ENCODE data around the gene STRIP2. TPM values are rescaled to one million over a fixed set of nuclear protein-coding genes. Genes with fewer than 3 reads are reported as not detected.
A peak's percentile ranks its signal among the peaks of the same experiment; 100 is the strongest.
"Not testable (repeated sequence)": the region's sequence is repeated elsewhere in the genome, so short reads cannot be mapped to it uniquely, and the experiment has no call there.

Gene STRIP2
- total and polyA plus RNA-seq, 5 donors from 2014 or later = 0.13 to 1.7 (median 0.67) TPM; not detected in 1

GRCh38 chr7:129401967-129402860 is 32.0 kb upstream of the STRIP2 start:
- Mint-ChIP-seq H3K27ac (peak overlapping the region in 2 of 3 donors; percentile 16 to 81), H3K4me1 (no peaks in the 10 kb centered on the region), H3K36me3 (peaks cover 35% of the 10 kb centered on the region), H3K4me3 (no peak overlapping the region), H3K9me3 (no peaks in the 10 kb centered on the region), H3K27me3 (no peaks in the 10 kb centered on the region)
- peaks cover 29% of the 10 kb centered on the region for H3K36me3 ChIP-seq (ENCODE audit: control insufficient read depth, insufficient read depth, low read length)
- DNase-seq (peak in 1 of 3 donors; percentile 45), ATAC-seq (ENCODE audit: low read depth in 2 of 2) (no peak)
- H3K9me3 ChIP-seq (ENCODE audit: control insufficient read depth in 2 of 2, low read length in 2 of 2) = no peaks in the 10 kb centered on the region
- H3K4me1 ChIP-seq (ENCODE audit: control insufficient read depth, insufficient read depth, low read length, poor library complexity, severe bottlenecking) = no peaks in the 10 kb centered on the region
- H3K4me3 ChIP-seq (ENCODE audit: low read depth, low read length) = no peak overlapping the region
- no peak overlapping the region for H3K27ac ChIP-seq (ENCODE audit: insufficient read depth, low read length, poor library complexity, severe bottlenecking)
- H3K27me3 ChIP-seq (ENCODE audit: control insufficient read depth, insufficient read depth, low read length) = no peaks in the 10 kb centered on the region

GRCh38 chr7:129405527-129405926 is 28.7 kb upstream of the STRIP2 start:
- Mint-ChIP-seq H3K36me3 (peaks cover 50% of the 10 kb centered on the region), H3K27ac (no peak overlapping the region), H3K27me3 (no peaks in the 10 kb centered on the region), H3K4me1 (no peaks in the 10 kb centered on the region), H3K9me3 (peaks cover 0 to 1% (median 0%) of the 10 kb centered on the region in 7 donors), H3K4me3 (no peak overlapping the region)
- Histone ChIP-seq H3K4me3 (ENCODE audit: low read depth, low read length) (no peak overlapping the region), H3K9me3 (ENCODE audit: control insufficient read depth in 2 of 2, low read length in 2 of 2) (no peaks in the 10 kb centered on the region), H3K27me3 (ENCODE audit: control insufficient read depth, insufficient read depth, low read length) (no peaks in the 10 kb centered on the region), H3K4me1 (ENCODE audit: control insufficient read depth, insufficient read depth, low read length, poor library complexity, severe bottlenecking) (no peaks in the 10 kb centered on the region), H3K27ac (ENCODE audit: insufficient read depth, low read length, poor library complexity, severe bottlenecking) (no peak overlapping the region), H3K36me3 (ENCODE audit: control insufficient read depth, insufficient read depth, low read length) (peaks cover 29% of the 10 kb centered on the region)
- ATAC-seq (ENCODE audit: low read depth in 2 of 2) (no peak), DNase-seq (no peak)

DNA sequence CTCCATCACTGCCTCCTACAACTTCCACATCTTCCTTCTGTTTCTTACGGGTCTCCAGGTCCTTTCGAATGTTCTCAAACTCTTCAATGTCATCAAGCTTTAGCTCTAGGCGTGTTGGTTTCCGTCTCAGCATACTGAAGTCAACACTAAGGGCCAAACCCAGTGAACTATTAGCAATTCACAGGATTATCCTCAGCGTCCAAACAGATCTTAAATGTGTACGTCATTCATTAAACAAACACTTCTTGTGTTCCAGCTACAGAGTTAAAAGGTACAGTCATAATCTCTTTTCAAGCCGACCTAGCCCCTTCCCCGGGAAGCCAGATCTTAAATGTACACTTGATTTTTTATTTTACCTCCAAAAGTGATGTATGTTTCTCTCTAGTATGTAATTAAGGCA is 24.0 kb upstream of the STRIP2 start:
- not testable (repeated sequence) for H3K27me3 ChIP-seq (ENCODE audit: control insufficient read depth, insufficient read depth, low read length); DNase-seq; H3K4me3 Mint-ChIP-seq; H3K9me3 Mint-ChIP-seq; H3K27ac ChIP-seq (ENCODE audit: insufficient read depth, low read length, poor library complexity, severe bottlenecking); H3K4me1 ChIP-seq (ENCODE audit: control insufficient read depth, insufficient read depth, low read length, poor library complexity, severe bottlenecking); H3K9me3 ChIP-seq (ENCODE audit: control insufficient read depth in 2 of 2, low read length in 2 of 2); ATAC-seq (ENCODE audit: low read depth in 2 of 2); H3K4me3 ChIP-seq (ENCODE audit: low read depth, low read length); H3K4me1 Mint-ChIP-seq; H3K27me3 Mint-ChIP-seq
- Mint-ChIP-seq H3K36me3 (peaks cover 64% of the 10 kb centered on the region), H3K27ac (peak overlapping the region in 1 of 3 donors; percentile 7)
- peaks cover 26% of the 10 kb centered on the region for H3K36me3 ChIP-seq (ENCODE audit: control insufficient read depth, insufficient read depth, low read length)

- ATAC-seq (ENCODE audit: low read depth in 2 of 2) (no peak), DNase-seq (no peak)
- no peaks in the 10 kb centered on the region for H3K4me1 ChIP-seq (ENCODE audit: control insufficient read depth, insufficient read depth, low read length, poor library complexity, severe bottlenecking)
- no peaks in the 10 kb centered on the region for H3K9me3 ChIP-seq (ENCODE audit: control insufficient read depth in 2 of 2, low read length in 2 of 2)
- no peak overlapping the region for H3K4me3 ChIP-seq (ENCODE audit: low read depth, low read length)
- peaks cover 19% of the 10 kb centered on the region for H3K36me3 ChIP-seq (ENCODE audit: control insufficient read depth, insufficient read depth, low read length)
- H3K27ac Mint-ChIP-seq = peak overlapping the region in 1 of 3 donors; percentile 4
- H3K4me3 Mint-ChIP-seq = no peak overlapping the region
- peaks cover 0 to 3% (median 0%) of the 10 kb centered on the region in 7 donors for H3K9me3 Mint-ChIP-seq
- H3K27me3 ChIP-seq (ENCODE audit: control insufficient read depth, insufficient read depth, low read length) = no peaks in the 10 kb centered on the region
- H3K27me3 Mint-ChIP-seq = no peaks in the 10 kb centered on the region
- peaks cover 51% of the 10 kb centered on the region for H3K36me3 Mint-ChIP-seq
- no peaks in the 10 kb centered on the region for H3K4me1 Mint-ChIP-seq
- H3K27ac ChIP-seq (ENCODE audit: insufficient read depth, low read length, poor library complexity, severe bottlenecking) = no peak overlapping the region
These were observed 21.7 kb upstream of the STRIP2 start for GRCh38 chr7:129412501-129412900.

DNA sequence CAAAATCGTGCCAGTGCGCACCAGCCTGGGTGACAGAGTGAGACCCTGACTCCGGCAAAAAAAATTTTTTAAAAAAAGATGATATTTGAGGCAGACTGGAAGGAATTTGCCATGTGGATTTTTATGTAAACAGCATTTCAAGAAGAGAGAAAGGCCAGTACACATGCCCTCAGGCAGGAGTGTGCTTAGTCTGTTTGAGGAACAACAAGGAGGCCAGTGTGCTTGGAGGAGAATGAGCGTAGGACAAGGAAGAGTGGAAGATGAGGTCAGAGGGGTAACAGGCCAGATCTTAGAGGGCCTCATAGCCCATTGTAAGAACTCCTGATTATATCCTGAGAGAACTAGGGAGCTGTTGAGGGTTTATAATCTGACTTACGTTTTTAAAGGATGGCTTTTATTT is 17.2 kb upstream of the STRIP2 start:
- H3K4me1 ChIP-seq (ENCODE audit: control insufficient read depth, insufficient read depth, low read length, poor library complexity, severe bottlenecking) = no peaks in the 10 kb centered on the region
- H3K36me3 Mint-ChIP-seq = peaks cover 20% of the 10 kb centered on the region
- DNase-seq (no peak), ATAC-seq (ENCODE audit: low read depth in 2 of 2) (no peak)
- no peaks in the 10 kb centered on the region for H3K27me3 ChIP-seq (ENCODE audit: control insufficient read depth, insufficient read depth, low read length)
- no peaks in the 10 kb centered on the region for H3K9me3 ChIP-seq (ENCODE audit: control insufficient read depth in 2 of 2, low read length in 2 of 2)
- H3K27me3 Mint-ChIP-seq = no peaks in the 10 kb centered on the region
- peaks cover 9% of the 10 kb centered on the region for H3K36me3 ChIP-seq (ENCODE audit: control insufficient read depth, insufficient read depth, low read length)
- H3K4me3 ChIP-seq (ENCODE audit: low read depth, low read length) = no peak overlapping the region
- no peak overlapping the region for H3K27ac ChIP-seq (ENCODE audit: insufficient read depth, low read length, poor library complexity, severe bottlenecking)
- peaks cover 0 to 2% (median 0%) of the 10 kb centered on the region in 7 donors for H3K9me3 Mint-ChIP-seq
- H3K4me3 Mint-ChIP-seq = no peak overlapping the region
- H3K4me1 Mint-ChIP-seq = no peaks in the 10 kb centered on the region
- no peak overlapping the region for H3K27ac Mint-ChIP-seq

- no peak for ATAC-seq (ENCODE audit: low read depth in 2 of 2)
- H3K9me3 Mint-ChIP-seq = no peaks in the 10 kb centered on the region
- no peaks in the 10 kb centered on the region for H3K27me3 Mint-ChIP-seq
- H3K4me3 Mint-ChIP-seq = no peak overlapping the region
- Histone ChIP-seq H3K27ac (ENCODE audit: insufficient read depth, low read length, poor library complexity, severe bottlenecking) (no peak overlapping the region), H3K4me1 (ENCODE audit: control insufficient read depth, insufficient read depth, low read length, poor library complexity, severe bottlenecking) (no peaks in the 10 kb centered on the region), H3K27me3 (ENCODE audit: control insufficient read depth, insufficient read depth, low read length) (no peaks in the 10 kb centered on the region), H3K4me3 (ENCODE audit: low read depth, low read length) (no peak overlapping the region), H3K9me3 (ENCODE audit: control insufficient read depth in 2 of 2, low read length in 2 of 2) (no peaks in the 10 kb centered on the region), H3K36me3 (ENCODE audit: control insufficient read depth, insufficient read depth, low read length) (peaks cover 14% of the 10 kb centered on the region)
- DNase-seq = no peak
- H3K4me1 Mint-ChIP-seq = peaks cover 0 to 2% (median 0%) of the 10 kb centered on the region in 4 donors
- peaks cover 40% of the 10 kb centered on the region for H3K36me3 Mint-ChIP-seq
- H3K27ac Mint-ChIP-seq = no peak overlapping the region
These were observed 12.4 kb upstream of the STRIP2 start for GRCh38 chr7:129421717-129422250.

DNA sequence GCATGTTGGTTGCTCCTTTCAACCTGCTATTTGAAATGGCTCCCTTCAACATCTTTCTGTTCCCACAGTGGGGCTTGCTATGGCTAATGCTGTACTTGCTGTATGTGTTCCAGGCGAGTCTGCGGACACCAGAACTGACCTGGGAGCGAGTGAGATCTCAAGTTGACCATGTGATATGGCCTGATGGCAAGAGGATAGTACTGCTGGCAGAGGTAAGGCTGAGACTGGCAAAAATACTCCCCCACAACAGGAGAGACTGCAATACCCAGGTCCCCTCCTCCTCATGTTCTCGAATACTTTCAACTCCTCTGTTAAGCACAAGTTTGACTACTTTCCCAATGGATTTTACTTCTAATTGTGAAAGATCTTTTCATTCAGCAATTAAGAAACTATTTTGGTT is 11.5 kb upstream of the STRIP2 start:
- DNase-seq (no peak), ATAC-seq (ENCODE audit: low read depth in 2 of 2) (no peak)
- no peak overlapping the region for H3K27ac ChIP-seq (ENCODE audit: insufficient read depth, low read length, poor library complexity, severe bottlenecking)
- H3K36me3 ChIP-seq (ENCODE audit: control insufficient read depth, insufficient read depth, low read length) = peaks cover 18% of the 10 kb centered on the region
- Mint-ChIP-seq H3K36me3 (peaks cover 47% of the 10 kb centered on the region), H3K4me3 (no peak overlapping the region), H3K27me3 (no peaks in the 10 kb centered on the region), H3K27ac (no peak overlapping the region), H3K9me3 (no peaks in the 10 kb centered on the region), H3K4me1 (peaks cover 0 to 2% (median 0%) of the 10 kb centered on the region in 4 donors)
- no peaks in the 10 kb centered on the region for H3K27me3 ChIP-seq (ENCODE audit: control insufficient read depth, insufficient read depth, low read length)
- no peaks in the 10 kb centered on the region for H3K4me1 ChIP-seq (ENCODE audit: control insufficient read depth, insufficient read depth, low read length, poor library complexity, severe bottlenecking)
- no peak overlapping the region for H3K4me3 ChIP-seq (ENCODE audit: low read depth, low read length)
- H3K9me3 ChIP-seq (ENCODE audit: control insufficient read depth in 2 of 2, low read length in 2 of 2) = no peaks in the 10 kb centered on the region

Measured in CD4-positive, CD25-positive, alpha-beta regulatory T cell (primary cell).